AG20443 (cell line): Measurements from ENCODE around the gene OR2G3.

Experiments used
- DNase-seq: peaks from one replicate; pipeline ENCODE4 v3.0.0; 2012; ENCODE audit warnings: low spot score, mixed read lengths

Gene OR2G3

DNA sequence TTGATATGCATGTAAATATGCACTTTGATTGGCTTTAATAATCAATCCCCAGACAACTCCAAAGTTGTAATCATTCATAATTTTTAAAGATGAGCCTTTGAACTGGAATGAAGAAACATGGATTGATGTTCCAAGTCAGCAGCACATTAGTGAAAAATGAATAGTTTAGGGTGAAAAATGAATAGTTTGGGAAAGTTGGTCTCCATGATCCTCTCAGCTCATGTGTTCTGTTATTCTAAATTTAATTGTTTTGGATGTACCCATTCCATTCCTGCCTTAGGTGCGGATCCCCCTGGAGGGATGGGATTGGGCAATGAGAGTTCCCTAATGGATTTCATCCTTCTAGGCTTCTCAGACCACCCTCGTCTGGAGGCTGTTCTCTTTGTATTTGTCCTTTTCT lies at the start of gene OR2G3:
Gene OR2G3, plus strand, starts transcription at position 301 of the 400 bp plus-strand sequence. Its CDS starts 0 bp downstream, at position 301.
- no peak for DNase-seq

DNA sequence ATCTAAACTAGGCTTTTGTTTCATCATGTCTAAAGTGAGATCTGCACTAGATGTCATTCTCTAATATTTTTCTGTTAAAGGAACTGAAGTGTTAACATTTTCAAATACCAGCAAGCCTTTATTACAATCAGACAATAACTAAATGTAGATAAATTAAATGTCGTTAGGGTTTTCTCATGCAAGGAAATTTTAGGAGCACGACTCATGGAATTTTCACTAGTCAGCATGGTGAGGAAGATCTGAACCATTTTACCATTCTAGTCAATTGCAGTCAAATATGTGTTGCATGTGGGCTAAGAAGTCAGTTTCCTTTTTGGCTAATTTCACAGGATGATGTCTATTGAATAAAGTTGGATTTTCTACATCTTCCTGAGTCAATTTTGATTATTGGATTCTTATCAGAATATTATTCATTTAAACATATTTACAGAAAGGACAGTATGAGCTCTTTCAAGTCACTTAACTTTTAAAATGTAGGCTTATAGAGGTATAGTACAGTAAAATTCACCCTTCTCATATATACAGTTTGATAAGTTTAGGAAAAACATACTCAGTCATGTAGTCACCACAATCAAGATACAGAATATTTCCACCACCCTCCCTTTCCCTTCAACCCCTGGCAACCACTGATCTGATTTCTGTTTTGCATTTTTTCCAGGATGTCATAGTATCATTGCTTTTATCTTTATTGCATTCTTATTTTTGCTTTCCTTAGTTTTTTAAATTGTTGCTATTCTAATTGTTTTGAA lies 47.3 kb upstream of the OR2G3 start:
- no peak for DNase-seq

DNA sequence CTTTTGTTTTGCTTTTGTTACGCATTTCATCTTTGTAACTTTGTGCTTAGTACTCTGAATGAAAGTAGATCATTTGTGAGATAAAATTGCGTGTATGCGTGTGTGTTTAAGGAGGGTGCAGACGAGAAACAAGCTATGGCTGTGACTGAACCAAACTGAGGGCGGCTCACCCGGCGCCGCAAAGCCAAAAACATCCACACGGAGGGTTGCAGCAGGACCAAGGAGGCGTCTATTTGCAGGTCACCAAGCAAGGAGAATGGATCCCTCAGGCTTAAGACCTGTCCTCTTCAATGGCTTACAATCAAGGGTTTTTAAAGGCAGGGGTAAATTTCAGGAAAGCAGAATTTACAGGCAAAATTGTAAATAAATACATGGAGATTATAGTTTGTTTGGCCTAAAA lies 43.7 kb upstream of the OR2G3 start:
- no peak for DNase-seq

DNA sequence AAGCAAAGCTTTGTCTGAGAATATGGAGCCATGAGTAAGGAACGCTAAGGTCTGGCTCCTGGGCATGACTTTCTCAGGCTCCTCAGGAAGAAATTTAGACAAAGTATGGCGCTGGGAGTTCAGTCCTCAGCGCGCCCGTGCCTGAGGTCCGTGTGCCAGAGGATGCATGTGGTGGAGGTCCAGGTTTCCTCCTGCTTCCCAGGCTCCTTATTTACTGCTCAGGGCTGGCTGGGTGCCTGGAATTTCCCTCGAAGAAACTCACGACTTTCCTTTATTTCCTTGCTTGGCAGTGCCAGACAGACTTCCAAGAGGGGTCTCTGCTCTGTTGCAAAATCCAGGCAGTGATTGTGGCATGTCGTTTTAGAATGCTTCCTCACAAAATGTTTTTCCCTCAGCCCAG lies 43.2 kb upstream of the OR2G3 start:
- DNase-seq, result no peak

DNA sequence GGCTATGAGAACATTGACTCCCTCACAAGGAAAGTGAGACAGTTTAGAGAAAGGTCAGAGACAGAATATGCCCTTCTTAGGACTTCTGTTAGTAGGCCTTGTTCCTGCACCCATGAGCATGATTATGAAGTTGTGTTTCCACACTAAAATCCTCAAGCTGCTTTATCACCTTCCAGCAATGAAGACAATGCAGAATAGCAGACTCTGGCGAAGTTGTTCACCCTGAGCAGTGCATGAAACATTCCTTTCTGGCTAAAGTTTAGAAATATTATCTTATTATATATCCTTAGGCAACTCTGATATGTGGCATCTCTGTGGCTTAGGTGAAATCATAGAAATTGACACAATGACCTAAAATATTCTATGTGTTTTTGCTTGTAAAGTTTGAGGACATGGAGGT lies 31.1 kb upstream of the OR2G3 start:
- no peak for DNase-seq

DNA sequence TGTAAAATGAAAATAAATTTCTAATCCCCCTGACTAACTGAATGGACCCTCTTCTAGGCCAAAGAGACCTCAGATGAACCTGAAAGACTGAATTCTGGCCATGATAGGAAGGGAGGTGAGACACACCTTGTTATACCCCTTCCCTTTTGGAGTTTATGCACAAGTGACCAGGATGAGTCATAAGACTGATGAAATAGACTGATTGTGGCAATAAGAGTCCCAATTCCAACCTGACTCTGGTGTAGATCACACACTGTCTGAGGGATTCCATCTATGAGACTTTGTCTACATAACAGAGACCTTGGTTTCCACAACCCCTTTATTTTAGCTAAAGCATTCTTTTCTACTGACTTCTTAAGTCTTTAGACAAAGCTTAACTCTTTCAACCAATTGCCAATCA lies 30.7 kb upstream of the OR2G3 start:
- no peak for DNase-seq

DNA sequence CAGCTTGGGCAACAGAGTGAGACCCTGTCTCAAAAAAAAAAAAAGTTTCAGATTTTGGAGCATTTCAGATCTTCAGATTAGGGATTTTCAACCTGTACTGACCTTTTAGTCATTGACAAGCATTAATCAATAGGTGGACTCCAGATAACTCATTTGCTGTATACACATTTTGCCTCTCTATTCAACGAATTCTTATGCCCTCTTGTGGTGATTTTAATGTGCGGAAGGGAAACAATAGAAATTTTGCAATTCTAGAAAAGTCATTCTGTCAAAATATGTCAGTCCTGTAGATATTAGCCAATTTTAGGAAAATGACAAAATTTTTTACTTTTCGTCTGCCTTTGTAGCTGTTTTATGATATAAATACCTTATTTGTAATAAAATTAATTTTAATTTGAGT lies 28.9 kb upstream of the OR2G3 start:
- no peak for DNase-seq

DNA sequence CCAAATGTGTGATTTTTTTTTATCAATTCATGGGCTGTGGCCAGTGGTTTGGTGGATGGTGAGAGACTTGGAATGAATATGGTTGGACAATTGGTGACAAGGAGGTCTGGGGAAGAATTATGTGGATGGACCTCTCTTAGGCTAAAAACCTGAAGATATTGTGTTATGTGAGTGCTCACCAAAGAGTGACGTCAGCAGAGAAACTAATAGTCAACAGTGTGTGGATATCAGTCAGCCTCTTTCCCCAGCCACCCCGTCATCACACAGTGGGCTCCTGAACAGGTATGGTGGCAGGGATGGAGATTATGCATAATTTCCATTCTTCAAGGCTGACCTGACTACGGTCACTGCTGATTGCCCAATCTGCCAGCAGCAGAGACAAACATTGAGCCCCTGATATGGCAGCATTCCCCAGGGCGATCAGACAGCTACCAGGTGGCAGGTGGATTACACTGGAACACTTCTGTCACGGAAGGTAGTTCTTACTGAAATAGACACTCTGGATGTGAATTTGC lies 26.4 kb upstream of the OR2G3 start:
- no peak for DNase-seq

DNA sequence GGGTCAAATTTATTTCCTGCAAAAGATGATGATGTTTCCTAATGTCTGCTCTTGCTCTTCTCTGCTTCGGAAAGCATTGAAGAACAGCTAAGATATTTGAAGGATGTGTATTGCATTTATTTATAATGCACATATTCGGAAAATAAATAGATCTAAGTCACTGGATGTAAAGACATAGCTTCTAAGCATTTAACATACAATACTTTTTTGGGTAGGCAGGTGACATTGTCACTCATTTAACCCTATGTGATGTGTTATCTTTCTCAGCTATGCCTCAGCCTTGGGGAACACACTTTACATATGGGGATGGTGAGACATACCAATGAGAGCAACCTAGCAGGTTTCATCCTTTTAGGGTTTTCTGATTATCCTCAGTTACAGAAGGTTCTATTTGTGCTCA lies 17.3 kb upstream of the OR2G3 start, which contains the start of gene OR2G2:
Gene OR2G2, plus strand, starts transcription at position 301 of the 400 bp plus-strand sequence. Its CDS starts 0 bp downstream, at position 301.
- DNase-seq, result no peak

DNA sequence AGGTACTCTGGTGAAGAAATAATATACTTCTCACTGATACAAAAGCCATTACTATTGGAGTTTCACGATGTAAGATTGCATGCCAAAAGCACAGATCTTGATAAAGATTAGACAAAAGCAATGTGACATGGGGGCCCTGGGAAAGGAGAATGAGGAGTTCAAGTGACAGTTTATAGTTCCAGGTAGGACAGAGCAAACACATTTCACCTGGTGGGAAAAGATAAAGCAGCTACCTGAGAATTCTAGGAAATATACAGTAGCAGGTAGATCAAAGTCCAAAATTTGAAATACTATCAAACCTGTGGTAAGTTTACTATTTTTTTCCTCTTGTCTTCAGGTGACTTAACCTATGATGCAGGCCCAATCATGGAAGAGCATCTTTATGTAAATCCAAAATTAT lies 8.0 kb downstream of the OR2G3 start:
- DNase-seq, result no peak

DNA sequence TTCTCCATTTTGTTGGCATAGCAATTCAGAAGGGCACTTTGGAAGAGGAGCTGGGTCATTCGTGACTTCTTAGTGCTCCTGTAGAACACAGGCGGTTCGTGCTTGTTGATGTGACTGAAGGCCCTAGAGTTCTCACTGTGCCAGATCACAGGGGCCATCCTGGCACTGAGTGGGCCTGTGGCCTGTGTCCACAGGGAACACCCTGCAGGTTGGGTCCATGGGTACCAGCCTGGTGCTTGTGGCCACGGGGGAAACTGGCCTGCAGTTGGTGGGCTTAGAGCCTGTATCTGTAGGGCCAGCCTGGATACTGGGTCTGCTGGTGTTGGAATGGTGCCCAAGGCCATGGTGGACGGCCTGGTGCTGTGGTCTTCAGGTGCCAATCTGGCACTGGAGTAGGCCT lies 9.2 kb downstream of the OR2G3 start:
- no peak for DNase-seq

DNA sequence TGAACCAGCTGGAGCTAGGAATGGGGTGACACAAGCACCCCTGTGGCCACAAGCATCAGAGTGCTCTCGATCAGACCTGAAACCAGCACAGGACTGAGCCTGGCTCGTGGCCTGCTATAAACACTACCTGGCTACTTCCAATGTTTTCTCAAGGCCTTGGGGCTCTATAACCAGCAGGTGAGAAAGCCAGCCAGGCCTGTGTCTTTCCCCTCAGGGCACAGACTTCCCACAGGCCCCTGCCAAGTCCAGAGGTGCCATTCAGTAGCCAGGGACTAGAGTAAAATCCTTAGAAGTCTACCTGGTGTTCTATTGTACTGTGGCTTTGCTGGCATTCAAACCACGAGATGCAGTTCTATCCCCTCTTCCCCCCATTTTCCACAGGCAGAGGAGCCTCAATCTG lies 22.6 kb downstream of the OR2G3 start:
- DNase-seq, result no peak

DNA sequence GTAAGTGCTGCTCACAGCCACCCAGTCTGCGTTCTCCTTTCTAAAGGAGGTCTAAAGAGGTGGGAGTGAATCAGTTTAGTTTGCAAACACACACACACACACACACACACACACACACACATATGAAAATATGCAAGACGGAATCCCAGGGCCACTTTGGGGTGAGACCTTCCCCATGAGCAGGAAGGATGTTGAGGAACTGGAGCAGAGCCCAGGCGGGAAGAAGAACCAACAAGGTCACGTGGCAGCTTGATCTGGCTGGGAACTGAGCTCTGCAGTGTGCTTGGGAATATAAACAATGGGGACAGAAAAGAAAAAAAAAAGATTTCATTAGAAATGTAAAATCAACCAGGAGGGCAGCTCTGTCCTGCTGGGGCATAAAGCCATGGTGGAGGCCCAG lies 32.6 kb downstream of the OR2G3 start:
- DNase-seq, result no peak

DNA sequence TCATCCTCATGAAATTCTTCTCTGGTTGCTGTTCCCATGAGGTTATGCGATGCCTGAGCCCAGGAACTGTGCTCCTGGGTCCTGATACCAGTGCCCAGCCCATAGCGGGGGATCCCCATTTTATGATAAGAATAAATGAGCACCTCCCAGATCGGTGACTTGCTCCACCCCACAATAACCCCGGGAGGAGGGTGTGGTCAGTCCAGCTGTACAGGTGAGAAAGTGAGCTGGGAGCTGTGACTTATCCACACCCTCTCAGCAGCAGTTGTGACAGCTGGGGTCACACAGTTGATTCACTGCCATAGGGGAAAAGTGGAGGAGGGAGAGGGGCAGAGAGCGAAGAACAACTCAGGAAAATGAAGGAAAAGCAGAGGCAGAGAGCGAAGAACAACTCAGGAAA lies 33.4 kb downstream of the OR2G3 start:
- no peak for DNase-seq

DNA sequence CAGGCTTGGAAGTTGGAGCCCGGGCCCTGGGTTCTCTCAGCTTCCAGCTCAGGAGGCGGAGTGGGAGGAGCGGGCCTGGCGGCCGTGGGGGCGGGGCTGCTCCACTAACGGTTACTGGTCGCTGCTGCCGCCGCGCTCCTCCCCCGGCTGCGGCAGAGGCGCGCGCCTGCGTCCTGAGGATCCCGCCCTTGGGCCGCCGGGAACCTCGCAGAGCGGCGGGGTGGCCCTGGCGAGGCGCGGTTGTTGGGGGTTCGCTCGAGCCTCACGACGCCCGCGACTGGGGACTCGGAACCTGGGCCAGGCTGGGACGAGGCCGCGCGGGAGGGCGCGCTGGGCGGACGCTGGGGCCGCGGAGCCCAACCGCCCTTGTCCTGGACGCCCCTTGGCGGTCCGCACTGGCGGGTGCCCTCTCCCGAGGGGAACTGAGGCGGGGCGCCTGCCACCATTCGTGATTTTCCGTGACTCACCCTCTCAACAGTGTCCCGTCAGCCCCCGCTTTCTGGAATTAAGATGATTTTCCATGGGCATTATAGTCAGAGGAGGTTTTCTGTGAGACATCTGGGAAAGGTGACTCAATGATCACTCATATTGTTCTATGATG lies 34.1 kb downstream of the OR2G3 start:
- peak; percentile 68 for DNase-seq

DNA sequence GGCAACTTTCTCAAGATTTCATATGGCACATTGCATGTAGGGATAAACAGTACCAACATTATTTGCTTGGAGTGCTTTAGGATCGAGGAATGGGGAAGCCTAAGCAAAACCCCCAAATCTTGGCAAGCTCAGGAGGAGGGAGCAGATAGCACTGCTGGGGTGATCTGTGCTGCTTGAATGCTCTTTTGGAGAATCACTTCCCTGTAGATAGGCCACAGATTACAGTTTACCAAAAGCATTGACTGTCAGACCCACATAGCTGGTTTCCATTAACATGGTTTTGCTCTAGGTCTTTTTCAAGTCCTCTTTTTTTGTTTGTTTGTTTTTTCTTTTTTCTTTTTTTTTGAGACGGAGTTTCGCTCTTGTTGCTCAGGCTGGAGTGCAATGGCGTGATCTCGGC lies 37.4 kb downstream of the OR2G3 start:
- no peak for DNase-seq

DNA sequence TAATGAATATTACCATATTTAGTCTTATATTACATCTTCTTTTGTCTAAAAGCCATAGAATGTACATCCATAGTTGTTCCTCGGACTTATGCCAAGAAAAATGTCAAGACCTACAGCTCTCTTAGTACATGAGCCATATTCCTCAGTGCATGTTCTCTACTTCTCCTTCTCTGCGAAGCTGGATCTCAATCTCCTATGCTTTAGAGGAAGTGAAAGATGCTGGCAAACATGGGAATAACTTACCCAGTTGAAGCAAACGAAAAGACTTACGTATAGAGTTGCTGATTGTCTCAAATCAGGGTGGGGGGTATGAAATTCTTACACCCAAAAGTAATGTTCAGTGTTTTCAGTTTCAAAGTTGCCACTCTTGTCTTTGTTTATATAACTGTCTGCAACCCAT lies 41.5 kb downstream of the OR2G3 start:
- DNase-seq, result no peak

DNA sequence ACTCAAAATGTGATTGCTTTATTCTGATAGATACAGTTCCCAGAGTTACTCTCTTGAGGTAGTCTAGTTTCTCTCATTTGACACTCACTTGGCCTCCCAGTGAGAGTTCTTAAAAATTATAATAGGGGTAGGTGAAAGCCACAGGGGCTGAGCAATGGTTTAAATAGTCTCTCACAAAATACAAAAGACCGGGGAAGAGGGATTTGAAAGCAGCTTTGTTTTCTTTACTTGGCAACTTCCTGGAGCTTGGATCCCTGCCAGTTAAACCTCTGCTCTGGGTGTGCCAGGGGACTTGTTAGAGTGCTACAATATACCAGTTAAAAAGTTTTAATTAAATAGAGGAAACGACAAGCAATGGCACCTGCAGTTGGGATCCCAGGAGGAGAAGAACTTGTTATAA lies 42.5 kb downstream of the OR2G3 start:
- DNase-seq, result no peak

DNA sequence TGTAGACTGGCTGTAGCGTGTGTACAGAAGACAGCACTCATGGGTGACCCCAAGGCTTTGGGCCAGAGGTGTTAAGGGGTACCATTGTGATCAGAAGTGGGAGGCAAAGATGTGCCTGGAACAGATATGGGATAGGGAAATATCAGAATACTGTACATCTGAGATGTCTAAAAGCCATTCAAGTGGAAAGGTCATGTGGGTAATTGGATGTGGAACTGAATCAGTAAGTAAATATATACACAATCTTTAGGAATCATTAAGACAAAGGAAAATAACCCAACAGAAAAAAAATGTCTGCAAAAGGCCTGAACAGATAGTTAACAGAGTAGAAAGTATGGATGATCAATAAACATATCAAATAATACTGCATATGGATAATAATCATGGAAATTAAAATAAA lies 47.7 kb downstream of the OR2G3 start:
- no peak for DNase-seq
